ENCODE data around the gene PFAS. TPM values are rescaled to one million over a fixed set of nuclear protein-coding genes. Genes with fewer than 3 reads are reported as not detected.

The PFAS gene, protein sequence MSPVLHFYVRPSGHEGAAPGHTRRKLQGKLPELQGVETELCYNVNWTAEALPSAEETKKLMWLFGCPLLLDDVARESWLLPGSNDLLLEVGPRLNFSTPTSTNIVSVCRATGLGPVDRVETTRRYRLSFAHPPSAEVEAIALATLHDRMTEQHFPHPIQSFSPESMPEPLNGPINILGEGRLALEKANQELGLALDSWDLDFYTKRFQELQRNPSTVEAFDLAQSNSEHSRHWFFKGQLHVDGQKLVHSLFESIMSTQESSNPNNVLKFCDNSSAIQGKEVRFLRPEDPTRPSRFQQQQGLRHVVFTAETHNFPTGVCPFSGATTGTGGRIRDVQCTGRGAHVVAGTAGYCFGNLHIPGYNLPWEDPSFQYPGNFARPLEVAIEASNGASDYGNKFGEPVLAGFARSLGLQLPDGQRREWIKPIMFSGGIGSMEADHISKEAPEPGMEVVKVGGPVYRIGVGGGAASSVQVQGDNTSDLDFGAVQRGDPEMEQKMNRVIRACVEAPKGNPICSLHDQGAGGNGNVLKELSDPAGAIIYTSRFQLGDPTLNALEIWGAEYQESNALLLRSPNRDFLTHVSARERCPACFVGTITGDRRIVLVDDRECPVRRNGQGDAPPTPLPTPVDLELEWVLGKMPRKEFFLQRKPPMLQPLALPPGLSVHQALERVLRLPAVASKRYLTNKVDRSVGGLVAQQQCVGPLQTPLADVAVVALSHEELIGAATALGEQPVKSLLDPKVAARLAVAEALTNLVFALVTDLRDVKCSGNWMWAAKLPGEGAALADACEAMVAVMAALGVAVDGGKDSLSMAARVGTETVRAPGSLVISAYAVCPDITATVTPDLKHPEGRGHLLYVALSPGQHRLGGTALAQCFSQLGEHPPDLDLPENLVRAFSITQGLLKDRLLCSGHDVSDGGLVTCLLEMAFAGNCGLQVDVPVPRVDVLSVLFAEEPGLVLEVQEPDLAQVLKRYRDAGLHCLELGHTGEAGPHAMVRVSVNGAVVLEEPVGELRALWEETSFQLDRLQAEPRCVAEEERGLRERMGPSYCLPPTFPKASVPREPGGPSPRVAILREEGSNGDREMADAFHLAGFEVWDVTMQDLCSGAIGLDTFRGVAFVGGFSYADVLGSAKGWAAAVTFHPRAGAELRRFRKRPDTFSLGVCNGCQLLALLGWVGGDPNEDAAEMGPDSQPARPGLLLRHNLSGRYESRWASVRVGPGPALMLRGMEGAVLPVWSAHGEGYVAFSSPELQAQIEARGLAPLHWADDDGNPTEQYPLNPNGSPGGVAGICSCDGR (N-terminal part only)
- 38.8 and 44.1 TPM in 2 replicates for total RNA-seq (2022)
- percentile 53 among the genes with signal in this experiment for Bru-seq, nascent RNA
- percentile 60 among the genes with signal in this experiment for BruChase-seq, experiment 1, labeled RNA remaining after a 2-hour chase
- percentile 70 among the genes with signal in this experiment for BruChase-seq, experiment 2, labeled RNA remaining after a 6-hour chase
- long read RNA-seq, full-length matches to known transcripts, result 12 of 26 reads
- long read RNA-seq, partial matches to known transcripts, result 11 of 26 reads
- long read RNA-seq, other reads (novel, unspliced or antisense), result 3 of 26 reads

DNA sequence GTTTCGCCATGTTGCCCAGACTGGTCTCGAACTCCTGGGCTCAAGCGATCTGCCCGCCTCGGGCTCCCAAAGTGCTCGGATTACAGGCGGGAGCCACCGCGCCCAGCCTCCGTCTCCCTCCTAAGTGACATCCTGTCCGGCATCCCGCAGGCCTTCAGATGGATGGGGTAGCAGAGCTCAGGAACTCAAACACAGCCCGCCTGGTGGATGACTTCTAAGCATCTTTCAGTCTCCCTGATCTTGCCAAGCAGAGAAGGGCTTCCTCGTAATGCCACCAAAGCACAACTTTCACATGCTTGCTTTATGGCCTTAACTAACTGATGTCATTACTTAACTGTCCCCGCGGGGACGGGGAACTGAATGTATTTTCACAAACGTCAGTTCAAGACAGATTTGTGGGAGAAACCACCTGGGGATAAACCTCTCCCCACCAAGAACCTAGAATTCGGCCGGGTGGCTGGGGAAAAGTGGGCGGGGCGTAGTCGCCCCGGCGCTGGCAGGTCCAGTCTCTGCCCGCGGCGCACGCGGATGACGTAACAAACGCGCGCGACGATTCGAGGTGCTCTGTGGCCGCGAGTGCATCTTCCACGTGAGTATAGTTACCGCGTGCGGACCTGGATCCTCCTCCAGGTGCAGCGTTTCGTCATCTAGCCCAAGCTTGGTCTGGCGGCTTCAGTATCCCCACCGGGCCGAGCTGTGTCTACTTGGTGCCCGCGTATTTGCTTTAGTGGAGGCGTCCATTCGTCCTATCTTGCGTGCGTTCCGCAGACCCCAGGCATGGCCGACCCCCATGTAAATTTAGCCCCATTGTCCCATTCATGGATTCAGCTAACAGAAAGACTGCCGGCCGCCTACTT, at the start of gene PFAS:
Gene PFAS, plus strand, starts transcription at position 539 of the 857 bp plus-strand sequence. CDS start 4,649 bp downstream, outside the sequence.
- CTCF ChIA-PET, result no interaction called here
- peak within 1 kb of the TSS; percentile 96 for H3K27ac Mint-ChIP-seq (ENCODE audit: unreplicated experiment)
- Histone ChIP-seq H3K27me3 (replicated peaks; ENCODE audit: control insufficient read depth, insufficient read depth, low read length) (no peaks in the 10 kb centered on the region), H3K9me3 (no peaks in the 10 kb centered on the region), H3K36me3 (ENCODE audit: control insufficient read depth, insufficient read depth, low read length) (no peaks in the 10 kb centered on the region), H3K4me3 (ENCODE audit: low read depth, low read length) (peak within 1 kb of the TSS; percentile 61), H3K4me1 (no peaks in the 10 kb centered on the region)
- peaks cover 26% of the 10 kb centered on the region for H3K36me3 Mint-ChIP-seq (ENCODE audit: insufficient read depth, unreplicated experiment)
- peaks cover 9% of the 10 kb centered on the region for H3K4me1 Mint-ChIP-seq (ENCODE audit: low read depth, unreplicated experiment)
- no peaks in the 10 kb centered on the region for H3K9me3 Mint-ChIP-seq (ENCODE audit: unreplicated experiment)
- TF ChIP-seq, protein P1, sequence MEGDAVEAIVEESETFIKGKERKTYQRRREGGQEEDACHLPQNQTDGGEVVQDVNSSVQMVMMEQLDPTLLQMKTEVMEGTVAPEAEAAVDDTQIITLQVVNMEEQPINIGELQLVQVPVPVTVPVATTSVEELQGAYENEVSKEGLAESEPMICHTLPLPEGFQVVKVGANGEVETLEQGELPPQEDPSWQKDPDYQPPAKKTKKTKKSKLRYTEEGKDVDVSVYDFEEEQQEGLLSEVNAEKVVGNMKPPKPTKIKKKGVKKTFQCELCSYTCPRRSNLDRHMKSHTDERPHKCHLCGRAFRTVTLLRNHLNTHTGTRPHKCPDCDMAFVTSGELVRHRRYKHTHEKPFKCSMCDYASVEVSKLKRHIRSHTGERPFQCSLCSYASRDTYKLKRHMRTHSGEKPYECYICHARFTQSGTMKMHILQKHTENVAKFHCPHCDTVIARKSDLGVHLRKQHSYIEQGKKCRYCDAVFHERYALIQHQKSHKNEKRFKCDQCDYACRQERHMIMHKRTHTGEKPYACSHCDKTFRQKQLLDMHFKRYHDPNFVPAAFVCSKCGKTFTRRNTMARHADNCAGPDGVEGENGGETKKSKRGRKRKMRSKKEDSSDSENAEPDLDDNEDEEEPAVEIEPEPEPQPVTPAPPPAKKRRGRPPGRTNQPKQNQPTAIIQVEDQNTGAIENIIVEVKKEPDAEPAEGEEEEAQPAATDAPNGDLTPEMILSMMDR (IDR thresholded peaks at IDR 0.05; ENCODE audit: insufficient read depth in 1 of 2, low read depth in 1 of 2, low read length in 1 of 2, severe bottlenecking in 1 of 2, unreplicated experiment in 1 of 2), result no peak
- H3K27me3 Mint-ChIP-seq (ENCODE audit: insufficient read depth, unreplicated experiment), result no peaks in the 10 kb centered on the region
- H3K4me3 Mint-ChIP-seq (ENCODE audit: unreplicated experiment), result peak within 1 kb of the TSS; percentile 98
- POLR2A ChIA-PET, result interaction anchor here (0.6 to 2.2 kb wide), 6 partner anchors 26 to 414 kb away, joined by 3 to 31 read pairs (median 4); partner anchors contain the start of genes RANGRF and SLC25A35
- intact Hi-C loops (cut with micrococcal nuclease; ENCODE audit: unreplicated experiment), result loop anchor here (1.0 kb wide), 1 partner anchor 26 kb away; no protein-coding TSS in a partner anchor
- peak; percentile 91 to 93 for DNase-seq
- TSS peak; percentile 72 for BruUV-seq (replicated peaks)

DNA sequence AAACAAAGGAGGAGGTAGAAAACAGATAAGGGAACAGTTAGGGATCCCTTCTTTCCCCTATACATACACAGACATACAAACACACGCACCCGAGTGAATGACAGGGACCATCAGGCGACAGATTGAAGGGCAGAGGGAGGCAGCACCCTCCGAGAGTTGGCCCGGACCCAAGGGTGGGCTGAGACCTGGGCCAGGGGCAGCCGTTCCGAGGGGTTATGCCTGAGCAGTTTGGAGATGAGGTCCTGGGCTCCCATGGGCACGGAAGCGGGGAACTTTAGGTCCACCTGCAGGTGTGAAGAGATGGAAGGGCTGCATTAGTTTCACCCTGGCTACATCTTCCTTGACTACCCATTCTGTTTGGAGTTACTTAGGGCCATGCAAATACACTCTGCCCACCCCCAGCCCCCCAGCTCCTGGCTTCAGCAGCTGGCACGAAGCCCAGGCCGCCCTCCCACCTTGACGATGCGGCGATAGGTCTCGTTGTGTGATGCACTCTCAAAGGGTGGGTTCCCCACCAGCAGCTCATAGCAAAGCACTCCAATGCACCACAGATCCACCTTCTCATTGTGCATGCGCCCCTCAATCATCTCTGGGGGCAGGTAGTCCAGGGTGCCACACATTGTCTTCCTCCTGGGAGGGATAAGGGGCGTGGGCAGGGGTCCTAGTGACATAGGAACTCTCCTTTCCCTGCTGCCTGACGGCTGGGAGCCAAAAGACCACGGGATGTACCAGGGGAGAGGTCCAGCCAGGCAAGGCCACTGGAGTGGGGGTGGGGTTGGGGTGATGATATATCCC, 44.1 kb upstream of the PFAS start:
- POLR2A ChIA-PET, result no interaction called here
- TF ChIP-seq, protein P1 (IDR thresholded peaks at IDR 0.05; ENCODE audit: insufficient read depth in 1 of 2, low read depth in 1 of 2, low read length in 1 of 2, severe bottlenecking in 1 of 2, unreplicated experiment in 1 of 2), result no peak
- no peaks in the 10 kb centered on the region for H3K4me1 Mint-ChIP-seq (ENCODE audit: low read depth, unreplicated experiment)

More for the DNA sequence above, 44.1 kb upstream of the PFAS start:
- Mint-ChIP-seq H3K27me3 (ENCODE audit: insufficient read depth, unreplicated experiment) (no peaks in the 10 kb centered on the region), H3K4me3 (ENCODE audit: unreplicated experiment) (no peak overlapping the region), H3K27ac (ENCODE audit: unreplicated experiment) (no peak overlapping the region), H3K36me3 (ENCODE audit: insufficient read depth, unreplicated experiment) (peaks cover 58% of the 10 kb centered on the region), H3K9me3 (ENCODE audit: unreplicated experiment) (no peaks in the 10 kb centered on the region)
- DNase-seq, result no peak
- no peak overlapping the region for H3K4me3 ChIP-seq (ENCODE audit: low read depth, low read length)
- intact Hi-C loops (cut with micrococcal nuclease; ENCODE audit: unreplicated experiment), result no loop called here
- CTCF ChIA-PET, result no interaction called here
- H3K4me1 ChIP-seq, result peaks cover 4% of the 10 kb centered on the region; the same call in 1 of the 2 replicates
- no peaks in the 10 kb centered on the region for H3K27me3 ChIP-seq (replicated peaks; ENCODE audit: control insufficient read depth, insufficient read depth, low read length)
- H3K9me3 ChIP-seq, result no peaks in the 10 kb centered on the region
- no peaks in the 10 kb centered on the region for H3K36me3 ChIP-seq (ENCODE audit: control insufficient read depth, insufficient read depth, low read length)
- no TSS peak for BruUV-seq (replicated peaks)

All from Caco-2 (cell line).